IMR-90 (cell line): ENCODE results near the gene SPECC1L. TPM values are rescaled to one million over a fixed set of nuclear protein-coding genes. Genes with fewer than 3 reads are reported as not detected.
"Not testable (repeated sequence)": the region's sequence is repeated elsewhere in the genome, so short reads cannot be mapped to it uniquely, and the experiment has no call there.

Experiments used
- ATAC-seq: fragments of 200-7000 bp; cut with Tn5 transposase; 2 replicates; pipeline ENCODE4 v1.9.1; 2020; ENCODE audit warnings: low read depth, mild to moderate bottlenecking, moderate library complexity
- BruUV-seq: library from RNA; stranded (reverse); fragments of 400-500 nt; replicated peaks from 2 replicates; lab custom pipeline; 2021; lab: Mats Ljungman, UMichigan
- CTCF ChIA-PET: fragments of 300-600 bp; formaldehyde crosslinking; extraction: SDS; loops from one replicate; lab custom pipeline; 2021; ENCODE audit warnings: antibody characterized with exemption; lab: Yijun Ruan, JAX
- POLR2A ChIA-PET: fragments of 300-600 bp; sonication (Branson Sonifier 250); formaldehyde crosslinking; loops from one replicate; lab custom pipeline; 2022; ENCODE audit warnings: antibody characterized with exemption; ENCODE audit not compliant: unreplicated experiment; lab: Charles Lee
- DNase-seq: peaks from one replicate; pipeline ENCODE4 v3.0.0; 2013
- H2AFZ ChIP-seq: replicated peaks from 2 replicates; pipeline ENCODE3; 2013; ENCODE audit warnings: low read length, mild to moderate bottlenecking; ENCODE audit not compliant: poor library complexity
- H2AK5ac ChIP-seq: 2 replicates; pipeline ENCODE4 v1.6.1; 2013; ENCODE audit warnings: low read depth, low read length, inconsistent platforms
- H2AK9ac ChIP-seq: replicated peaks from 2 replicates; pipeline ENCODE3; 2013; ENCODE audit warnings: mild to moderate bottlenecking, low read depth, low read length, moderate library complexity; ENCODE audit not compliant: poor library complexity
- H2BK120ac ChIP-seq: 2 replicates; pipeline ENCODE4 v1.6.1; 2013; ENCODE audit warnings: low read depth, low read length, inconsistent platforms
- H2BK15ac ChIP-seq: 3 replicates; pipeline ENCODE4 v1.6.1; 2013; ENCODE audit warnings: low read depth, low read length, inconsistent platforms
- H2BK20ac ChIP-seq: 2 replicates; pipeline ENCODE4 v1.6.1; 2013; ENCODE audit warnings: low read depth, mild to moderate bottlenecking, inconsistent platforms, low read length, moderate library complexity
- H2BK5ac ChIP-seq: 2 replicates; pipeline ENCODE4 v1.6.1; 2013; ENCODE audit warnings: mild to moderate bottlenecking, low read depth, low read length, inconsistent platforms; ENCODE audit not compliant: poor library complexity, severe bottlenecking
- H3K14ac ChIP-seq: replicated peaks from 2 replicates; pipeline ENCODE4 v1.6.1; 2013; ENCODE audit warnings: low read depth, low read length, inconsistent platforms
- H3K18ac ChIP-seq: 2 replicates; pipeline ENCODE4 v1.6.1; 2013; ENCODE audit warnings: low read depth, low read length, control low read depth
- H3K23ac ChIP-seq: 2 replicates; pipeline ENCODE4 v1.6.1; 2013; ENCODE audit warnings: low read depth, low read length, inconsistent platforms
- H3K27ac ChIP-seq: 2 replicates; pipeline ENCODE4 v1.5.1; 2013; ENCODE audit warnings: mild to moderate bottlenecking, control low read depth, low read length; ENCODE audit not compliant: insufficient read depth
- H3K27me3 ChIP-seq: 2 replicates; pipeline ENCODE4 v1.6.1; 2013; ENCODE audit warnings: low read length; ENCODE audit not compliant: control insufficient read depth, insufficient read depth
- H3K36me3 ChIP-seq: 2 replicates; pipeline ENCODE4 v1.6.1; 2013; ENCODE audit warnings: low read length, mixed read lengths; ENCODE audit not compliant: control insufficient read depth, insufficient read depth
- H3K4ac ChIP-seq: 2 replicates; pipeline ENCODE4 v1.6.1; 2013; ENCODE audit warnings: low read depth, low read length, inconsistent platforms
- H3K4me1 ChIP-seq: 2 replicates; pipeline ENCODE4 v1.6.1; 2013; ENCODE audit warnings: low read length, mixed read lengths; ENCODE audit not compliant: control insufficient read depth, insufficient read depth
- H3K4me2 ChIP-seq: 2 replicates; pipeline ENCODE4 v1.6.1; 2013; ENCODE audit warnings: low read depth, mild to moderate bottlenecking, control low read depth, low read length, moderate library complexity
- H3K4me3 ChIP-seq: 2 replicates; pipeline ENCODE4 v1.5.1; 2013; ENCODE audit warnings: low read depth, mild to moderate bottlenecking, control low read depth, low read length, moderate library complexity; ENCODE audit not compliant: insufficient read depth
- H3K56ac ChIP-seq: 2 replicates; pipeline ENCODE4 v1.6.1; 2013; ENCODE audit warnings: low read length, inconsistent platforms; ENCODE audit not compliant: insufficient read depth; ENCODE audit errors: extremely low read depth
- H3K79me1 ChIP-seq, 2 experiments: 2 replicates each; pipeline ENCODE4 v1.6.1; 2013; ENCODE audit warnings: low read length in 2 of 2, inconsistent platforms in 1 of 2, low read depth in 1 of 2
- H3K9ac ChIP-seq: 2 replicates; pipeline ENCODE4 v1.6.1; 2013; ENCODE audit warnings: low read depth, low read length, control low read depth
- H3K9me1 ChIP-seq: 2 replicates; pipeline ENCODE4 v1.6.1; 2013; ENCODE audit warnings: low read length, inconsistent platforms; ENCODE audit not compliant: insufficient read depth
- H3K9me3 ChIP-seq: 2 replicates; pipeline ENCODE4 v1.6.1; 2013; ENCODE audit warnings: low read length; ENCODE audit not compliant: control insufficient read depth, insufficient read depth
- H4K20me1 ChIP-seq: 2 replicates; pipeline ENCODE4 v1.6.1; 2013; ENCODE audit warnings: low read length, inconsistent platforms; ENCODE audit not compliant: insufficient read depth
- H4K5ac ChIP-seq: 2 replicates; pipeline ENCODE4 v1.6.1; 2013; ENCODE audit warnings: mild to moderate bottlenecking, low read depth, low read length, control low read depth
- H4K8ac ChIP-seq, 2 experiments: 2 replicates each; pipeline ENCODE4 v1.6.1; 2013; ENCODE audit warnings: low read depth in 2 of 2, low read length in 2 of 2, control low read depth in 1 of 2, inconsistent platforms in 1 of 2
- H4K91ac ChIP-seq: 2 replicates; pipeline ENCODE4 v1.6.1; 2013; ENCODE audit warnings: low read depth, low read length, inconsistent platforms; ENCODE audit not compliant: insufficient read depth
- WGBS, 2 experiments: methylation state at CpG; one replicate each; pipeline versions ENCODE4 v1.1.5 to v1.1.7; 2013; ENCODE audit warnings: missing lambda C conversion rate in 2 of 2; ENCODE audit not compliant: insufficient read length in 1 of 2; ENCODE audit errors: extremely low coverage in 2 of 2; 5-methylcytosine and 5-hydroxymethylcytosine counted together
- dilution Hi-C: fragments of 300-500 bp; cut with HindIII; formaldehyde crosslinking; loops from one replicate; pipeline ENCODE4 v1.14.3; 2018; ENCODE audit warnings: low sequenced_read_pairs; ENCODE audit not compliant: unreplicated experiment
- in situ Hi-C: fragments of 300-500 bp; cut with MboI; formaldehyde crosslinking; loops from 3 replicates; pipeline ENCODE4 v1.14.3; 2019; ENCODE audit warnings: low sequenced_read_pairs, inconsistent platforms, mixed read lengths
- intact Hi-C: fragments of 100-400 bp; cut with micrococcal nuclease; formaldehyde crosslinking; loops from 2 replicates; pipeline ENCODE4 v1.10.0; 2022
- polyA plus RNA-seq, 3 experiments: library from polyadenylated mRNA; depleted of rRNA; stranded (reverse); fragments of >200 nt; gene quantifications; 2 replicates each; pipeline ENCODE4 v1.2.3, GENCODE V29; 2012; ENCODE audit warnings: low replicate concordance in 1 of 3
- total RNA-seq: library from RNA; depleted of rRNA; stranded (reverse); fragments of >200 nt; gene quantifications from 2 replicates; pipeline ENCODE4 v1.2.3, GENCODE V29; 2012

SPECC1L gene
- total and polyA plus RNA-seq, 2 of the 4 experiments (the other 2 are of a cell fraction) = 18.7 to 44.1 TPM

DNA sequence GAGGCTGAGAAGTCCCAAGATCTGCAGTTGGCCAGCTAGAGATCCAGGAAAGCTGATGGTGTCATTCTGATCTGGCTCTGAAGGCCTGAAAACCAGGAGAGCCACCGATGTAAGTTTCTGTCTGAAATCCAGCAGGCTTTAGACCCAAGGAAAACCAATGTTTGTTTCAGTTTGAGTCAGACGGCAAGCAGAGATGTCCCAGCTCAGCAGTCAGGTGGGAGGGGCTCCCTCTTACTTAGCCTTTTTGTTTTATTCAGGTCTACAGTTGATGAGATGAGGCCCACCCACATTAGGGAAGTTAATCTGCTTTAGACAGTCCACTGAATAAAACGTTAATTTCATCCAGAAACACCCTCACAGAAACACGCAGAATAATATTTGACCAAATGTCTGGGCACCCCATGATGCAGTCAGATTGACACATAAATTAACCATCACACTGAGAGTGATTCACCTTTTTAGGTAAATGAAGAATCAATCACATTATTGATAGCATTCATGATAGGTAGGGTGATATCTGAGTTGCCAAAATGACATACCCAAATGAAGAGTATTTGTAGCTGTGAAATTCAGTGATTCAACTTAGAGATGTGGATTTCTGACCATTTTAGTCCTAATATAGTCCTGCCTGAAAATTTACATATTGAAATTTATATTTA lies 28.0 kb downstream of the SPECC1L start:
- BruUV-seq, H3K18ac ChIP-seq, H2BK15ac ChIP-seq, DNase-seq, H3K9me1 ChIP-seq, CTCF ChIA-PET, dilution Hi-C loops, H3K4me2 ChIP-seq, H3K9ac ChIP-seq, H3K56ac ChIP-seq, H3K36me3 ChIP-seq, H4K91ac ChIP-seq, H3K4me1 ChIP-seq, in situ Hi-C loops, H2BK5ac ChIP-seq, H3K9me3 ChIP-seq, H3K23ac ChIP-seq, H4K5ac ChIP-seq, H4K8ac ChIP-seq, H2BK20ac ChIP-seq, H3K4me3 ChIP-seq, POLR2A ChIA-PET, H2BK120ac ChIP-seq, H2AK5ac ChIP-seq, H3K4ac ChIP-seq, H3K27ac ChIP-seq, H3K14ac ChIP-seq, H3K27me3 ChIP-seq, intact Hi-C loops, H2AK9ac ChIP-seq, H2AFZ ChIP-seq: not testable (repeated sequence)
- Histone ChIP-seq H4K20me1 (peaks cover 36% of the 10 kb centered on the region), H3K79me1 (peaks cover 27 to 41% of the 10 kb centered on the region in 2 experiments)
- 0 out of 2 replicates have a peak, but pooled peaks have one; percentile 29 for ATAC-seq
- 80% methylated on average over 1 of the region's 4 CpGs; no CpG with 5 or more reads in 1 of the 2 experiments for WGBS, 2 experiments

DNA sequence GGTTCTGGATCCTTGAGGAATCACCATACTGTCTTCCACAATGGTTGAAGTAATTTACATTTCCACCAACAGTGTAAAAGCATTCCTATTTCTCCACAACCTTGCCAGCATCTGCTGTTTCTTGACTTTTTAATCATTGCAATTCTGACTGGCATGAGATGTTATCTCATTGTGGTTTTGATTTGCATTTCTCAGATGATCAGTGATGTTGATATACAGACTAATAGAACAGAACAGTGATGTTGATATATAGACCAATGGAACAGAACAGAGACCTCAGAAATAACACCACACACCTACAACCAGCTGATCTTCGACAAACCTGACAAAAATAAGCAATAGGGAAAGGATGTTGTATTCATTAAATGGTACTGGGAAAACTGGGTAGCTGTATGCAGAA lies 29.9 kb downstream of the SPECC1L start:
- Histone ChIP-seq H4K20me1 (peaks cover 40% of the 10 kb centered on the region), H3K79me1 (peaks cover 38 to 54% of the 10 kb centered on the region in 2 experiments), H3K36me3 (peaks cover 14% of the 10 kb centered on the region)
- H2AFZ ChIP-seq, H3K18ac ChIP-seq, H2AK9ac ChIP-seq, in situ Hi-C loops, H3K4me2 ChIP-seq, CTCF ChIA-PET, H3K23ac ChIP-seq, H3K4me3 ChIP-seq, H3K9ac ChIP-seq, H3K9me3 ChIP-seq, H2AK5ac ChIP-seq, H2BK5ac ChIP-seq, dilution Hi-C loops, H2BK15ac ChIP-seq, POLR2A ChIA-PET, BruUV-seq, H3K27ac ChIP-seq, H3K56ac ChIP-seq, H2BK120ac ChIP-seq, H3K4me1 ChIP-seq, H3K4ac ChIP-seq, DNase-seq, H4K8ac ChIP-seq, H3K27me3 ChIP-seq, intact Hi-C loops, H3K14ac ChIP-seq, H4K91ac ChIP-seq, H2BK20ac ChIP-seq, H4K5ac ChIP-seq, H3K9me1 ChIP-seq, ATAC-seq: not testable (repeated sequence)
- no CpG with 5 or more reads among the region's 1 CpG for WGBS, 2 experiments
